Measurements from ENCODE around the gene PARP9.
"Not testable (repeated sequence)": the region's sequence is repeated elsewhere in the genome, so short reads cannot be mapped to it uniquely, and the experiment has no call there.

Gene PARP9

DNA sequence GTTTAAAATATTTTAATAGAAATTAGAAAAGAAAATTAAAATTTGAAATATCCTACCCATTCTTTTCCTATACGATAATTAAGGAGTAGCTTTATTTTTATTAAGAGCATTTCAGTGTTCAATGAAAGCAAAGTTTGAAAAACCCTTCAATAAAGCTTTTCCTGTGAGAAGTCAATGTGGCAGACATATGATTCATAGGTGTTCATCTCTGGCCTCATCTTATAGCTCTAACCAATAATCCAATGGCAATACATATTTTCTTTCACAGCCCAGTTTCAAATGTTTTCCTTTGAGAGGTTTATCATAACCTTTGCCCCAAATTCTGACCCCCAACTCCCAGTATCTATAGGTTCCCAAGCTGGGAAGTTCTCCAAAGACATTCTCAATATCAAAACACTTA is 57.6 kb downstream of the PARP9 start:
- no peak overlapping the region for H3K27ac Mint-ChIP-seq
- H3K27me3 Mint-ChIP-seq (ENCODE audit: low read depth): no peaks in the 10 kb centered on the region
- H3K4me3 Mint-ChIP-seq: no peak overlapping the region
- H3K4me1 Mint-ChIP-seq (ENCODE audit: low read depth): peaks cover 31% of the 10 kb centered on the region
- no peaks in the 10 kb centered on the region for H3K9me3 Mint-ChIP-seq
- no peak for DNase-seq (ENCODE audit: low spot score)
- peaks cover 12% of the 10 kb centered on the region for H3K36me3 Mint-ChIP-seq (ENCODE audit: low read depth)

DNA sequence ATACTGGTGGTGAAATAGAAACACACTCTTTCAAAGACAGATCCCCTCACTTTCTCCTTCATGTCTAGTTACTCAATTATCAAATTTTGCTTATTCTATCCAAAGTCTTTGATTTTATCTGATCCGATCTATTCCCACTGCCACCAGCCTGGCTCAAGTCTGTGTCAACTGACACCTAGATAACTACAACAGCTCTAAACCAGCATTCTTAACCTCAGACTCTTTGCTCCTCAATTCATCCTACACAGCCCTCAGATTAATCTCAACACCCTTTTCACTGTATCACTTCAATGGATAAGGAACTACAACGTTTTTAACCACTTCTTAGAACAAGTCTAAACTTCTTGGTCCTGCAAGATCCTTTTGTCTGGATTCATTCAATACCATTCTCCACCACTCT is 58.4 kb downstream of the PARP9 start:
- Mint-ChIP-seq H3K27ac (no peak overlapping the region), H3K4me3 (no peak overlapping the region), H3K27me3 (ENCODE audit: low read depth) (no peaks in the 10 kb centered on the region), H3K36me3 (ENCODE audit: low read depth) (peaks cover 12% of the 10 kb centered on the region), H3K4me1 (ENCODE audit: low read depth) (peaks cover 30% of the 10 kb centered on the region), H3K9me3 (no peaks in the 10 kb centered on the region)
- no peak for DNase-seq (ENCODE audit: low spot score)

DNA sequence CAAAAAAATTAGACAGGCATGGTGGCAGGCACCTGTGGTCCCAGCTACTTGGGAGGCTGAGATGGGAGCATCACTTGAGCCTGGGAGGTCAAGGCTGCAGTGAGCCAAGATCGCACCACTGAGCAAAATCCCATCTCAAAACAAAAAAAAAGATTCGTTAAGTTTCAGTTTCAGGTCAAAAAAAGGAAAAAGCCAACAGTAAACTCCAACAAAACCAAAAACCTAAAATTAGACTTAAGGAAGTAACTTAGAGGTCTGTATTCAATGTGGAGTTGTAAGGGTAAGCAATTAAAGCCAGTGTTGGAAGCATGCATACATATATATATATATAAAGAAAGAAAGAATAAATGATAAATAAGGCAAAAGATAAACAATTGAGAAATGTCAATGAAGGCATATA is 61.2 kb downstream of the PARP9 start:
- DNase-seq (ENCODE audit: low spot score): no peak
- no peaks in the 10 kb centered on the region for H3K27me3 Mint-ChIP-seq (ENCODE audit: low read depth)
- peaks cover 25% of the 10 kb centered on the region for H3K4me1 Mint-ChIP-seq (ENCODE audit: low read depth)
- no peaks in the 10 kb centered on the region for H3K9me3 Mint-ChIP-seq
- H3K27ac Mint-ChIP-seq: no peak overlapping the region
- no peak overlapping the region for H3K4me3 Mint-ChIP-seq
- peaks cover 10% of the 10 kb centered on the region for H3K36me3 Mint-ChIP-seq (ENCODE audit: low read depth)

DNA sequence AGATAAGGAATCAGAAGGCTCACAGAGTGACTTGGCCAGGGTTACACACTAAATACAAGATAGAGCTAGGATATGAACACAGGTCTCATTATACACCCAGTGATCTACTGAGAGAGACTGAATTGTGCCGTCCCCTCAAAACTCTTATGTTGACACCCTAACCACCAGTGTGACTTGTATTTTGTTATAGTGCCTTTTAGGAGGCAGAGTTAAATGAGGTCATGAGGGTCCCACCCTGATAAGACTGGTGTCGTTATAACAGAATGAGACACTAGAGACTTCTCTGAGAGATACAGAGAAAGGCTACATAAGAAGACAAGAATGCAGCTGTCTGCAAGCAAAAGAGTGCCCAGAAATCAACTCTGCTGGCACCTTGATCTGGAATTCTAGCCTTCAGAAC is 62.0 kb downstream of the PARP9 start:
- no peaks in the 10 kb centered on the region for H3K27me3 Mint-ChIP-seq (ENCODE audit: low read depth)
- H3K4me1 Mint-ChIP-seq (ENCODE audit: low read depth): peaks cover 31% of the 10 kb centered on the region
- DNase-seq (ENCODE audit: low spot score): no peak
- no peak overlapping the region for H3K27ac Mint-ChIP-seq
- no peak overlapping the region for H3K4me3 Mint-ChIP-seq
- no peaks in the 10 kb centered on the region for H3K9me3 Mint-ChIP-seq
- peaks cover 12% of the 10 kb centered on the region for H3K36me3 Mint-ChIP-seq (ENCODE audit: low read depth)

DNA sequence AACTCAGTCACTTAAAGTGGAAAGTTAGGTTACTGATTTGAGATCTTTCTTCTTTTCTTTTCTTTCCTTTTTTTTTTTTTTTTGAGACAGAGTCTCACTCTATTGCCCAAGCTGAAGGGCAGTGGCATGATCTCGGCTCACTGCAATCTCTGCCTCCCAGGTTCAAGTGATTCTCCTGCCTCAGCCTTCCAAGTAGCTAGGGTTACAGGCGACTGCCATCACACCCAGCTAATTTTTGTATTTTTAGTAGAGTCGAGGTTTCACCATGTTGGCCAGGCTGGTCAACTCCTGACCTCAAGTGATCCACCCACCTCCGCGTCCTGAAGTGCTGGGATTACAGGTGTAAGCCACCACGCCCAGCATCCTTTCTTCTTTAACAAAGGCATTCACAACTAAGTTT is 63.1 kb downstream of the PARP9 start:
- H3K36me3 Mint-ChIP-seq (ENCODE audit: low read depth); H3K9me3 Mint-ChIP-seq; H3K4me3 Mint-ChIP-seq; H3K27me3 Mint-ChIP-seq (ENCODE audit: low read depth); H3K27ac Mint-ChIP-seq; DNase-seq (ENCODE audit: low spot score): not testable (repeated sequence)
- peaks cover 26% of the 10 kb centered on the region for H3K4me1 Mint-ChIP-seq (ENCODE audit: low read depth)

DNA sequence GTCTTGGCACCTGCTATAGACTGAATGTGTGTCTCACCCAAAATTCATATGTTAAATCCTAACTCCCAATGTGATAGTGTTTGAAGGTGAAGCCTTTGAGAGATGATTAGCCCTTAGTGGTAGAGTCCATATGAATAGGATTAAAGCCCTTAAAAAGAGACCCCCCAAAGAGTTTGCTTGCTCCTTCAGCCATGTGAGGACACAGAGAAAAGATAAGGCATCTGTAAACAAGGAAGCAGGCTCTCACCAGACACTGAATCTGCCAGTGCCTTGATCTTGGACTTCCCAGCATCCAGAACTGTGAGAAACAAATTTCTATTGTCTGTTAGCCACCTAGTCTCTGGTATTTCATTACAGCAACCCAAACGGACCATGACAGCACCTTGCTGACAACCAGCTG is 65.9 kb downstream of the PARP9 start:
- no peaks in the 10 kb centered on the region for H3K27me3 Mint-ChIP-seq (ENCODE audit: low read depth)
- no peak overlapping the region for H3K4me3 Mint-ChIP-seq
- no peaks in the 10 kb centered on the region for H3K9me3 Mint-ChIP-seq
- H3K4me1 Mint-ChIP-seq (ENCODE audit: low read depth): peaks cover 20% of the 10 kb centered on the region
- peaks cover 21% of the 10 kb centered on the region for H3K36me3 Mint-ChIP-seq (ENCODE audit: low read depth)
- DNase-seq (ENCODE audit: low spot score): no peak
- no peak overlapping the region for H3K27ac Mint-ChIP-seq

DNA sequence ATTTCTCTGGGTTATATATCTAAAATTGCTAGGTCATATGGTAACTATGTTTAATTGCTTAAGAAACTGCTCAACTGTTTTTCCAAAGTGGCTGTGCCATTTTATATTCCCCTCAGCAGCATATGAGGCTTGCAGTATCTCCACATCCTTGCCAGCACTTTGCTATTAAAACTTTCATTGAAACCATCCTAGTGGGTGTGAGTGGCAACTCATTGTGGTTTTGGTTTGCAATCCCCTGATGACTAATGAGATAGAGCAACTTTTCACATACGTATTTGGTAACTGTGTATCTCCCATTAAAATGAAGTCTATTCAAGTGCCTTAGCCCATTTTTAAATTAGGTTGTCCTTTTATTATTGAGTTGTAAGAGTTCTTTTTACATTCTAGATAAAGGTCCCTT is 66.7 kb downstream of the PARP9 start:
- DNase-seq (ENCODE audit: low spot score): peak; percentile 65

DNA sequence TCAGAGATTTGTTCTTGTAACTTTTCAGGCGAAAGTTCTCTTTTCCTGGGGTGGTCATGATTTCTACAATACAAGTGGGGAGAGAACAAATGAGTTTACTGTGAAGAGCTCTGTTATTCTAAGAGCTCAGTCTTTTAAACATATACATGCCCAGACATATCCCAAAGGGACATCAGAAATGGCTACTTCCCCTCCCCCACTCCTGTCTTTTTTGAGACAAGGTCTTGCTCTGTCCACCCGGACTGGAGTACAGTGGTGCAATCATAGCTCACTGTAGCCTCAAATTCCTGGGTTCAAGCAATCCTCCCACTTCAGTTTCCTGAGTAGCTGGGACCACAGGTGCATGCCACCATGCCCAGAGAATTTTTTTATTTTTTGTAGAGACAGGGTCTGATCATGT is 67.6 kb downstream of the PARP9 start:
- Mint-ChIP-seq H3K9me3 (no peaks in the 10 kb centered on the region), H3K4me3 (no peak overlapping the region), H3K36me3 (ENCODE audit: low read depth) (peaks cover 25% of the 10 kb centered on the region), H3K4me1 (ENCODE audit: low read depth) (peaks cover 18% of the 10 kb centered on the region), H3K27ac (no peak overlapping the region), H3K27me3 (ENCODE audit: low read depth) (no peaks in the 10 kb centered on the region)
- no peak for DNase-seq (ENCODE audit: low spot score)

More for the DNA sequence above, 66.7 kb downstream of the PARP9 start:
- H3K27ac Mint-ChIP-seq: no peak overlapping the region
- H3K9me3 Mint-ChIP-seq: no peaks in the 10 kb centered on the region
- H3K27me3 Mint-ChIP-seq (ENCODE audit: low read depth): no peaks in the 10 kb centered on the region
- peaks cover 18% of the 10 kb centered on the region for H3K4me1 Mint-ChIP-seq (ENCODE audit: low read depth)
- peaks cover 22% of the 10 kb centered on the region for H3K36me3 Mint-ChIP-seq (ENCODE audit: low read depth)
- no peak overlapping the region for H3K4me3 Mint-ChIP-seq

DNA sequence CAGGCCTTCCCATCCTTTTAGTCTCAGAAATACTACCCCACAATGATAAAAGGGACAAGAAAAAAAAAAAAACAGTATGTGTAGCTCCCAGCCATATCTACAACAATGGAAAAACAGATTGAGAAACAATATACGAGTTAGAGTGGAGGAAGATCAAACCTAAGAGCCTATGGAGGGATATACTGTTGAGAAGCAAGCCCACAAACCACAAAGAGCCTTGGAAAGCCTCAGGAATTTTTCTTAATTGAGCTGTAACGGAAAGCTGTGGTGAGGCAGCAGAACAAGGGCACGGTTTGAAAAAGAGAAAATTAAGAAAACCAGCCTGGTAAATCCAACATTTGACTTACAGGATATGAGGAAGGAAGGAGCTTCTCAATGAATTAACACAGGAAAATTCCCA is 70.8 kb downstream of the PARP9 start:
- H3K9me3 Mint-ChIP-seq: no peaks in the 10 kb centered on the region
- H3K27ac Mint-ChIP-seq: no peak overlapping the region
- no peak overlapping the region for H3K4me3 Mint-ChIP-seq
- no peaks in the 10 kb centered on the region for H3K27me3 Mint-ChIP-seq (ENCODE audit: low read depth)
- H3K4me1 Mint-ChIP-seq (ENCODE audit: low read depth): peaks cover 31% of the 10 kb centered on the region
- H3K36me3 Mint-ChIP-seq (ENCODE audit: low read depth): peaks cover 33% of the 10 kb centered on the region
- DNase-seq (ENCODE audit: low spot score): no peak

DNA sequence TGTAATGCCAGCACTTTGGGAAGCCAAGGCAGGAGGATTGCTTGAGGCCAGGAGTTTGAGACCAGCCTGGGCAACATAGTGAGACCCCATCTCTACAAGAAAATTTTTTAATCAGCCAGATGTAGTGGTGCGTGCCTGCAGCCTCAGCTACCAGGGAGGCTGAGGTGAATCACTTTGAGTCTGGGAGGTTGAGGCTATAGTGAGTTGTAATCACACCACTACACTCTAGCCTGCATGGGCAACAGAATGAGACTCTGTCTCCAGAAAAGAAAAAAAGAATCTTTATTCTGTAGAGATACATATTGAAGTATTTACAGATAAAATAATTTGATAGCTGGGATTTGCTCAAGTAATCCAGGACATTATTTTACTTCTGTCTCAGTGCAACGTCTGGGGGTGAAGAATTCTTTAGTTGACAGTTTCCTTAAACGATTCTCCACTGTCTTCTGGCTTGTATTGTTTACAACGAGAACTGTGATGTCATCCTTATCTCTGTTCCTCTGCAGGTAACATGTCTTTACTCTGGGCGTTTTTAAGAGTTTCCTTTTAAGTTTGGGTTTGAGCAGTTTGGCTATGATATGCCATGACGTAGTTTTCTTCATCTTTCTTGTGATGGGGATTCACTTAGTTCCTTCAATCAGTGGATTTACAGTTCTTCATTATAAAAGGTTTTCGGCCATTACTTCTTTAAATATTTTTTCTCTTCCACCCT is 75.7 kb downstream of the PARP9 start:
- peaks cover 27% of the 10 kb centered on the region for H3K4me1 Mint-ChIP-seq (ENCODE audit: low read depth)
- no peak overlapping the region for H3K27ac Mint-ChIP-seq
- DNase-seq (ENCODE audit: low spot score): no peak
- peaks cover 19% of the 10 kb centered on the region for H3K36me3 Mint-ChIP-seq (ENCODE audit: low read depth)
- H3K27me3 Mint-ChIP-seq (ENCODE audit: low read depth): no peaks in the 10 kb centered on the region
- no peak overlapping the region for H3K4me3 Mint-ChIP-seq
- H3K9me3 Mint-ChIP-seq: no peaks in the 10 kb centered on the region

DNA sequence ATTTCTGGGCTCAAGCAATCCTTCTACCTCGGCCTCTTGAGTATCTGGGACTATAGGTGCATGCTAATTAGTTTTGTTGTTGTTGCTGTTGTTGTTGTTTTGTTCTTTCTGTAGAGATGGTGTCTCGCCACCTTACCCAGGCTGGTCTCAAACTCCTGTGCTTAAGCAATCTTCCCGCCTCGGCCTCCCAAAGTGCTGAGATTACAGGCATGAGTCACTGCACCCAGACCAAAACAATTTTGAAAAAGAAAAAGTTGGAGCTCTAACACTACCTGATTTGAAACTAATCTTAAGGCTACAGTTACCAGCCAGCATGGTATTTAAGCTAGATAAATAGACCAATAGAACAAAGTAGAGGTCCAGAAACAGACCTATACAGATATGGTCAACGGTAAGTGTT is 79.1 kb downstream of the PARP9 start:
- Mint-ChIP-seq H3K27ac (no peak overlapping the region), H3K4me1 (ENCODE audit: low read depth) (peaks cover 29% of the 10 kb centered on the region), H3K4me3 (no peak overlapping the region), H3K36me3 (ENCODE audit: low read depth) (peaks cover 10% of the 10 kb centered on the region), H3K27me3 (ENCODE audit: low read depth) (no peaks in the 10 kb centered on the region), H3K9me3 (no peaks in the 10 kb centered on the region)
- no peak for DNase-seq (ENCODE audit: low spot score)

DNA sequence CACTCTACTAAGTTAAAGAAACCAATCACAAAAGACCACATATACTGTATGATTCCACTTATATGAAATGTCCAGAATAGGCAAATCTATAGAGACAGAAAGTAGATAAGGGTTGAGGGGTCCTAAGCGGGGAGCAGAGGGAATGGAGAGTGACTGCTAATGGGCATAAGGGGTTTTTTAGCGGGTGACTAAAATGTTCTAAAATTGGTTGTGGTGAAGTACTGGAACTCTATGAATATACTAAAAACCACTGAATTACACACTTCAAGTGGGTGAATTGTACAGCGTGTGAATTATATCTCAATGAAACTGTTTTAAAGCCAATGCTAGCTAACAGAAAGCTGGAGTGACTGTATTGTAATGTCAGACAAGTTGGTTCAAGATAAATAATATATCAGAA is 82.7 kb downstream of the PARP9 start:
- peaks cover 13% of the 10 kb centered on the region for H3K4me1 Mint-ChIP-seq (ENCODE audit: low read depth)

More for the DNA sequence above, 82.7 kb downstream of the PARP9 start:
- no peak for DNase-seq (ENCODE audit: low spot score)
- no peaks in the 10 kb centered on the region for H3K9me3 Mint-ChIP-seq
- no peak overlapping the region for H3K27ac Mint-ChIP-seq
- H3K36me3 Mint-ChIP-seq (ENCODE audit: low read depth): peaks cover 5% of the 10 kb centered on the region
- no peaks in the 10 kb centered on the region for H3K27me3 Mint-ChIP-seq (ENCODE audit: low read depth)
- no peak overlapping the region for H3K4me3 Mint-ChIP-seq

Data from T-helper 2 cell treated with Interferon-gamma antibody and Interleukin-4, amounts not matched to agents 5 μg/mL and 100 μg/mL, for 36 hours (primary cell).